ENCODE results near the gene PSMC3.

The PSMC3 gene

GRCh38 chr11:47436726-47437125 is 10.5 kb upstream of the PSMC3 start:
- H3K4me2 ChIP-seq (ENCODE audit: low read length), result no peak overlapping the region
- no peaks in the 10 kb centered on the region for H3K9me3 ChIP-seq (ENCODE audit: low read length)
- H3K4me1 ChIP-seq (ENCODE audit: insufficient read depth, low read length, severe bottlenecking), result no peaks in the 10 kb centered on the region
- H3K9me2 ChIP-seq (ENCODE audit: low read depth, low read length), result no peaks in the 10 kb centered on the region
- no peak for TF ChIP-seq EZH2 (IDR thresholded peaks at IDR 0.05; ENCODE audit: borderline replicate concordance, low read length)
- no peak for TF ChIP-seq CTCF (IDR thresholded peaks at IDR 0.05; ENCODE audit: low read length)
- no peak overlapping the region for H2AFZ ChIP-seq (ENCODE audit: low read length)
- no peaks in the 10 kb centered on the region for H3F3A ChIP-seq (ENCODE audit: insufficient read depth, low read length)
- no peak overlapping the region for H3K27ac ChIP-seq (ENCODE audit: low read depth, low read length, poor library complexity, severe bottlenecking)
- no peaks in the 10 kb centered on the region for H3K36me3 ChIP-seq (ENCODE audit: insufficient read depth, low read length)
- no peaks in the 10 kb centered on the region for H3K79me2 ChIP-seq (ENCODE audit: insufficient read depth, low read length)
- no peaks in the 10 kb centered on the region for H3K27me3 ChIP-seq (ENCODE audit: insufficient read depth, low read length)
- no peak overlapping the region for H3K9ac ChIP-seq (ENCODE audit: low read length)
- H3K4me3 ChIP-seq (ENCODE audit: low read depth, low read length, poor library complexity, severe bottlenecking), result no peak overlapping the region
- no peaks in the 10 kb centered on the region for H4K20me1 ChIP-seq (ENCODE audit: insufficient read depth, low read length)

- Histone ChIP-seq H3K79me2 (ENCODE audit: insufficient read depth, low read length) (no peaks in the 10 kb centered on the region), H3K9ac (ENCODE audit: low read length) (no peak overlapping the region), H3K4me3 (ENCODE audit: low read depth, low read length, poor library complexity, severe bottlenecking) (no peak overlapping the region), H2AFZ (ENCODE audit: low read length) (no peak overlapping the region), H4K20me1 (ENCODE audit: insufficient read depth, low read length) (no peaks in the 10 kb centered on the region), H3K36me3 (ENCODE audit: insufficient read depth, low read length) (no peaks in the 10 kb centered on the region), H3K27me3 (ENCODE audit: insufficient read depth, low read length) (no peaks in the 10 kb centered on the region), H3K4me1 (ENCODE audit: insufficient read depth, low read length, severe bottlenecking) (no peaks in the 10 kb centered on the region), H3K27ac (ENCODE audit: low read depth, low read length, poor library complexity, severe bottlenecking) (no peak overlapping the region), H3K9me3 (ENCODE audit: low read length) (no peaks in the 10 kb centered on the region), H3F3A (ENCODE audit: insufficient read depth, low read length) (no peaks in the 10 kb centered on the region), H3K9me2 (ENCODE audit: low read depth, low read length) (no peaks in the 10 kb centered on the region), H3K4me2 (ENCODE audit: low read length) (no peak overlapping the region)
- TF ChIP-seq CTCF (IDR thresholded peaks at IDR 0.05; ENCODE audit: low read length), result no peak
- no peak for TF ChIP-seq EZH2 (IDR thresholded peaks at IDR 0.05; ENCODE audit: borderline replicate concordance, low read length)
Observed at GRCh38 chr11:47435687-47436086, 9.4 kb upstream of the PSMC3 start.

GRCh38 chr11:47434011-47434786 is 8.0 kb upstream of the PSMC3 start:
- H2AFZ ChIP-seq (ENCODE audit: low read length), result no peak overlapping the region
- TF ChIP-seq EZH2 (IDR thresholded peaks at IDR 0.05; ENCODE audit: borderline replicate concordance, low read length) (no peak), CTCF (IDR thresholded peaks at IDR 0.05; ENCODE audit: low read length) (no peak)
- H3K36me3 ChIP-seq (ENCODE audit: insufficient read depth, low read length), result no peaks in the 10 kb centered on the region
- no peaks in the 10 kb centered on the region for H3K79me2 ChIP-seq (ENCODE audit: insufficient read depth, low read length)
- H3K4me3 ChIP-seq (ENCODE audit: low read depth, low read length, poor library complexity, severe bottlenecking), result no peak overlapping the region
- H3K9ac ChIP-seq (ENCODE audit: low read length), result no peak overlapping the region
- no peaks in the 10 kb centered on the region for H4K20me1 ChIP-seq (ENCODE audit: insufficient read depth, low read length)
- no peaks in the 10 kb centered on the region for H3K27me3 ChIP-seq (ENCODE audit: insufficient read depth, low read length)
- no peaks in the 10 kb centered on the region for H3K9me3 ChIP-seq (ENCODE audit: low read length)
- H3K4me2 ChIP-seq (ENCODE audit: low read length), result no peak overlapping the region
- no peak overlapping the region for H3K27ac ChIP-seq (ENCODE audit: low read depth, low read length, poor library complexity, severe bottlenecking)
- no peaks in the 10 kb centered on the region for H3K4me1 ChIP-seq (ENCODE audit: insufficient read depth, low read length, severe bottlenecking)
- no peaks in the 10 kb centered on the region for H3F3A ChIP-seq (ENCODE audit: insufficient read depth, low read length)
- H3K9me2 ChIP-seq (ENCODE audit: low read depth, low read length), result no peaks in the 10 kb centered on the region
